ENCODE measurements around the gene TMEM250.

- TF ChIP-seq RCOR1 (IDR thresholded peaks at IDR 0.05; ENCODE audit: low read length): no peak
- TF ChIP-seq GATA2 (CRISPR knock-in tag; IDR thresholded peaks at IDR 0.05): no peak
- no peak for TF ChIP-seq MXI1 (IDR thresholded peaks at IDR 0.05; ENCODE audit: low read depth, low read length)
- no peak for TF ChIP-seq RXRA (IDR thresholded peaks at IDR 0.05; ENCODE audit: borderline replicate concordance, low read depth)
- TF ChIP-seq CTCF (IDR thresholded peaks at IDR 0.05): no peak
- no peak for TF ChIP-seq EP300 (IDR thresholded peaks at IDR 0.05; ENCODE audit: borderline replicate concordance in 1 of 2, low read depth in 1 of 2, low read length in 1 of 2)
- TF ChIP-seq FOXM1 (IDR thresholded peaks at IDR 0.05; ENCODE audit: low read depth): no peak
- TF ChIP-seq EZH2phosphoT487 (IDR thresholded peaks at IDR 0.05; ENCODE audit: borderline replicate concordance, low read depth): no peak
- TF ChIP-seq YY1 (IDR thresholded peaks at IDR 0.05; ENCODE audit: low read depth): no peak
- no peak for TF ChIP-seq POLR2AphosphoS5 (IDR thresholded peaks at IDR 0.05; ENCODE audit: low read depth, low read length)
- TF ChIP-seq REST (IDR thresholded peaks at IDR 0.05; ENCODE audit: low read depth, low read length): no peak
Measured at GRCh38 chr9:136152931-136153330, 34.3 kb upstream of the TMEM250 start.

All from SK-N-SH (cell line).